Gastrocnemius medialis (tissue), 4 donors: ENCODE data around the gene NSFL1C.
A peak's percentile ranks its signal among the peaks of the same experiment; 100 is the strongest.

ENCODE experiments used
- CTCF ChIP-seq, 5 experiments: fragments of 450-650 bp in 3 of 5; fragments of 200-600 bp in 2 of 5; sonication (generic) in 2 of 5; IDR thresholded peaks in 4 of 5; conservative IDR thresholded peaks in 1 of 5; 1 replicate in 4 of 5; 2 replicates in 1 of 5; pipeline ENCODE4 v1.5.1; 2016 to 2019; ENCODE audit warnings: antibody characterized with exemption in 5 of 5, mild to moderate bottlenecking in 3 of 5, moderate library complexity in 3 of 5
- POLR2A ChIP-seq, 2 donors: fragments of 450-650 bp; IDR thresholded peaks; one replicate each; pipeline ENCODE4 v1.6.1; 2017; ENCODE audit warnings: antibody characterized with exemption in 2 of 2, mild to moderate bottlenecking in 2 of 2, moderate library complexity in 2 of 2

DNA sequence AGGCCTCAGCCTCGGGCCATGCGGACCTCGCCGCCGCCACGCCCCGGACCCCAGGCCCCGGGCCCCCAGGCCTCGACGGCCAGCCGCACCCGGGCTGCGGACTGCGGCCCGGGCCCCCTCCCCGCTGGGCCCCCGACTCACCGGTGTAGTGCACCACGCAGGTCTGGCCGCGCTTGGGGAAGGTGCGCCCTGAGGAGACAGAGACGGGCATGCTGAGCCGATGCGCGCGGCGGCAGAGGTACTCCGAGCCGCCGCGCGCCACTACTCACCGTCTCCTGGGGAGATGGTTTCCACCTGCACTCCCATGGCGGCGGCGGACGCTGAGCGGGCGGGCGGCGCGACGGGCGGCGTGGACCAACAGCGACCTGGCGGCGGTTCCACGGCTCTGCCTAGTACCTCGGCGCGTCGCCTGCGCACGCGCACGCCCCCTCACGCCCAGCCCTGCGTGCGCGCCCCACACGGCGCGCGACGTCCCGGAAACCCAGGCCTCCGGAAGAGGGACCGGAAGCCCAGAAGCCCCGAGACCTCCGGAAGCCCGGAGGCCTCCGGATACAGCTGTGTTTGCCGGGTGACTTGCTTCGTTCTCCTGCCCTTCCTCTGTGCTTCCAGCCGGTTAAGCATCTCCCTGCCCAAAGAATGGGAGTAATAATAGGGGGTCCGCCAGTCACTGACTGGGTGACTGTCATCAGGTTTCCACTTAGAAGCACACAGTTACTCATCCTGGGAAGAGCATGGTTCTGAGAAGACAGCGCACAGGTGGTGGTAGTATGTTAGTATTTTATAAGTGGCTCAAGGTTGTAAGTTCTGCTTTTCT lies 73.7 kb downstream of the NSFL1C start, which contains the start of gene FKBP1A:
- TF ChIP-seq POLR2A (IDR thresholded peaks at IDR 0.05) = peak; percentile 85 to 88
- peak in 3 of 5 experiments; percentile 4 to 39 (median 29) for TF ChIP-seq CTCF (IDR thresholded peaks at IDR 0.05 in 4 of 5, conservative IDR thresholded peaks at IDR 0.05 in 1 of 5)
